ENCODE measurements around the gene TRIM2.

DNA sequence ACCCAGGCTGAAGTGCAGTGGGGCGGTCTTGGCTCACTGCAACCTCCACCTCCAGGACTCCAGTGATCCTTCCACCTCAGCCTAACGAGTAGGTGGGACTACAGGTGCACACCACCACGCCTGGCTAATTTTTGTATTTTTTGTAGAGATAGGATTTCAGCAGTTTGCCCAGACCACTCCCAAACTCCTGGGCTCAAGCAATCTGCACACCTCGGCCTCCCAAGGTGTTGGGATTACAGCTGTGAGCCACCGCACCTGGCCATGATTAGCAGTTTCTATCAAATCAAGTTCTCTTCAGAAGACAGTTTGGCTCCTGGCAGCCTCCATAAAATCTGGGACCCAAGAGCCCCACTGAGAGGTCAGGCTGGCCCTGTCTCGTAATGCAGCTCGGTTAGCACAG, 26.4 kb upstream of the TRIM2 start:
- TF ChIP-seq, protein P1, sequence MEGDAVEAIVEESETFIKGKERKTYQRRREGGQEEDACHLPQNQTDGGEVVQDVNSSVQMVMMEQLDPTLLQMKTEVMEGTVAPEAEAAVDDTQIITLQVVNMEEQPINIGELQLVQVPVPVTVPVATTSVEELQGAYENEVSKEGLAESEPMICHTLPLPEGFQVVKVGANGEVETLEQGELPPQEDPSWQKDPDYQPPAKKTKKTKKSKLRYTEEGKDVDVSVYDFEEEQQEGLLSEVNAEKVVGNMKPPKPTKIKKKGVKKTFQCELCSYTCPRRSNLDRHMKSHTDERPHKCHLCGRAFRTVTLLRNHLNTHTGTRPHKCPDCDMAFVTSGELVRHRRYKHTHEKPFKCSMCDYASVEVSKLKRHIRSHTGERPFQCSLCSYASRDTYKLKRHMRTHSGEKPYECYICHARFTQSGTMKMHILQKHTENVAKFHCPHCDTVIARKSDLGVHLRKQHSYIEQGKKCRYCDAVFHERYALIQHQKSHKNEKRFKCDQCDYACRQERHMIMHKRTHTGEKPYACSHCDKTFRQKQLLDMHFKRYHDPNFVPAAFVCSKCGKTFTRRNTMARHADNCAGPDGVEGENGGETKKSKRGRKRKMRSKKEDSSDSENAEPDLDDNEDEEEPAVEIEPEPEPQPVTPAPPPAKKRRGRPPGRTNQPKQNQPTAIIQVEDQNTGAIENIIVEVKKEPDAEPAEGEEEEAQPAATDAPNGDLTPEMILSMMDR (IDR thresholded peaks at IDR 0.05), result no peak
- TF ChIP-seq POLR2A (IDR thresholded peaks at IDR 0.05), result no peak

Measured in prostate gland (tissue), 2 donors.